ENCODE data around the gene AFAP1L2.

DNA sequence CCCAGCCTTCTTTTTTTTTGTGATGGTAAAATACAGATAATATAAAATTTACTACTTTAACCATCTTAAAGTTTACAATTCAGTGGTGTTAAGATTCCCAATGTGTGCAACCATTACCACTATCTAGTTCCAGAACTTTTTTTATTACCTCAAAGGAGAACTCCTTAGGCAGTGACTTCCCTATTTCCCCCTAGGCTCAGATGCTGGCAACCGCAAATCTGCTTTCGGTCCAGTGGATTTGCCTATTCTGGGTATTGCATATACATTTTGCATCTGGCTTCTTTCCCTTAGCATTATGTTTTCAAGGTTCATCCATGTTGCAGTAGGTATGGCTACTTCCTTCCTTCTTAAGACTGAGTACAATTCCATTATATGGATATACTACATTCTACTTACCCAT lies 56.5 kb downstream of the AFAP1L2 start:
- TF ChIP-seq, protein P1, sequence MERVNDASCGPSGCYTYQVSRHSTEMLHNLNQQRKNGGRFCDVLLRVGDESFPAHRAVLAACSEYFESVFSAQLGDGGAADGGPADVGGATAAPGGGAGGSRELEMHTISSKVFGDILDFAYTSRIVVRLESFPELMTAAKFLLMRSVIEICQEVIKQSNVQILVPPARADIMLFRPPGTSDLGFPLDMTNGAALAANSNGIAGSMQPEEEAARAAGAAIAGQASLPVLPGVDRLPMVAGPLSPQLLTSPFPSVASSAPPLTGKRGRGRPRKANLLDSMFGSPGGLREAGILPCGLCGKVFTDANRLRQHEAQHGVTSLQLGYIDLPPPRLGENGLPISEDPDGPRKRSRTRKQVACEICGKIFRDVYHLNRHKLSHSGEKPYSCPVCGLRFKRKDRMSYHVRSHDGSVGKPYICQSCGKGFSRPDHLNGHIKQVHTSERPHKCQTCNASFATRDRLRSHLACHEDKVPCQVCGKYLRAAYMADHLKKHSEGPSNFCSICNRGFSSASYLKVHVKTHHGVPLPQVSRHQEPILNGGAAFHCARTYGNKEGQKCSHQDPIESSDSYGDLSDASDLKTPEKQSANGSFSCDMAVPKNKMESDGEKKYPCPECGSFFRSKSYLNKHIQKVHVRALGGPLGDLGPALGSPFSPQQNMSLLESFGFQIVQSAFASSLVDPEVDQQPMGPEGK (CRISPR knock-in tag; IDR thresholded peaks at IDR 0.05; ENCODE audit: borderline replicate concordance): no peak
- TF ChIP-seq RARB (CRISPR knock-in tag; IDR thresholded peaks at IDR 0.05): no peak
- TF ChIP-seq, protein P2, sequence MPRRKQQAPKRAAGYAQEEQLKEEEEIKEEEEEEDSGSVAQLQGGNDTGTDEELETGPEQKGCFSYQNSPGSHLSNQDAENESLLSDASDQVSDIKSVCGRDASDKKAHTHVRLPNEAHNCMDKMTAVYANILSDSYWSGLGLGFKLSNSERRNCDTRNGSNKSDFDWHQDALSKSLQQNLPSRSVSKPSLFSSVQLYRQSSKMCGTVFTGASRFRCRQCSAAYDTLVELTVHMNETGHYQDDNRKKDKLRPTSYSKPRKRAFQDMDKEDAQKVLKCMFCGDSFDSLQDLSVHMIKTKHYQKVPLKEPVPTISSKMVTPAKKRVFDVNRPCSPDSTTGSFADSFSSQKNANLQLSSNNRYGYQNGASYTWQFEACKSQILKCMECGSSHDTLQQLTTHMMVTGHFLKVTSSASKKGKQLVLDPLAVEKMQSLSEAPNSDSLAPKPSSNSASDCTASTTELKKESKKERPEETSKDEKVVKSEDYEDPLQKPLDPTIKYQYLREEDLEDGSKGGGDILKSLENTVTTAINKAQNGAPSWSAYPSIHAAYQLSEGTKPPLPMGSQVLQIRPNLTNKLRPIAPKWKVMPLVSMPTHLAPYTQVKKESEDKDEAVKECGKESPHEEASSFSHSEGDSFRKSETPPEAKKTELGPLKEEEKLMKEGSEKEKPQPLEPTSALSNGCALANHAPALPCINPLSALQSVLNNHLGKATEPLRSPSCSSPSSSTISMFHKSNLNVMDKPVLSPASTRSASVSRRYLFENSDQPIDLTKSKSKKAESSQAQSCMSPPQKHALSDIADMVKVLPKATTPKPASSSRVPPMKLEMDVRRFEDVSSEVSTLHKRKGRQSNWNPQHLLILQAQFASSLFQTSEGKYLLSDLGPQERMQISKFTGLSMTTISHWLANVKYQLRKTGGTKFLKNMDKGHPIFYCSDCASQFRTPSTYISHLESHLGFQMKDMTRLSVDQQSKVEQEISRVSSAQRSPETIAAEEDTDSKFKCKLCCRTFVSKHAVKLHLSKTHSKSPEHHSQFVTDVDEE (CRISPR knock-in tag; IDR thresholded peaks at IDR 0.05): no peak
- no peak for TF ChIP-seq PPARA (CRISPR knock-in tag; IDR thresholded peaks at IDR 0.05; ENCODE audit: borderline replicate concordance)
- no peak for TF ChIP-seq BACH2 (CRISPR knock-in tag; IDR thresholded peaks at IDR 0.05; ENCODE audit: borderline replicate concordance)
- TF ChIP-seq ARNTL (CRISPR knock-in tag; IDR thresholded peaks at IDR 0.05; ENCODE audit: borderline replicate concordance, low read depth): no peak
- TF ChIP-seq TOX (CRISPR knock-in tag; IDR thresholded peaks at IDR 0.05; ENCODE audit: borderline replicate concordance): no peak
- TF ChIP-seq TCF4 (CRISPR knock-in tag; IDR thresholded peaks at IDR 0.05; ENCODE audit: borderline replicate concordance): no peak
